GF-D8 (cell line): ENCODE data around the gene SORCS2.

Experiments
- DNase-seq: peaks from one replicate; lab custom pipeline; 2025; lab: John Stamatoyannopoulos, UW

The SORCS2 gene

DNA sequence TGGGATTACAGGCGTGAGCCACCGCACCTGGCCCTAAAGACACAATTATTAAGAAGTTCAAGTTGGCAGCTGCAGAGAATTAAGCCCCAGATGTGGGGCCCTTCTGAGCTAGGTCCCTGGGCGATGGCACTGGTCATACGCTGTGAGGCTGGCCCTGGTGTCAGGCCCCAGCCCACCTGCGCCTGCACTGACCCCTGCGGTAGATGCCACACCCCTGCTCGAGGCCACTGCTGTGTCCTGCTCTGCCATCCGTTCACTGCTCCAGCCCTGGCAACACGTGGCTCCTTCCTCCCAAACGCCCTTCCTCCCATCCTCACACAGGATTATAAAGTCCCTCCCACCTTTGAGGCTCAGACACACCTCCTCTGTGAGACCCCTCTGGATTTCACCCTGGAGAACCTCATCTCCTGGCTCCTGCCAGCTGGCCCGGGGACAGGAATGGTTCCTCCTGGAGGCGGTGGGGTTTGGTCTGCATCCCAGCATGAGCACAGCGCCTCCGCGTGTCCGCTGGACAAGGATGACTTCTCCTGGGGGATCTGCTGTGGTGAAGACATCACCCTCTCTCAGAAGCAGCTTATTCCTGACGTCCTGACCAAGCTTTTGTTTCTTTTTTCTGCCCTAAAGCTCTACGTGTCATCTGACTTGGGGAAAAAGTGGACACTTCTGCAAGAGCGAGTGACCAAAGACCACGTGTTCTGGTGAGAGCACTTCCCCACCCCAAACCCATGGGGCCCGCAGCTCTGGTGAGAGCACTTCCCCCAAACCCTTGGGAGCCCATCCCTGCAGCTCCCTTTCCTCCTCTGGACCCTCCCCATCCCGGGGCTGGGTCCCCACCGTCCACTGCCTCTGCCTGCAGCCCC, 461.4 kb downstream of the SORCS2 start:
- no peak for DNase-seq

DNA sequence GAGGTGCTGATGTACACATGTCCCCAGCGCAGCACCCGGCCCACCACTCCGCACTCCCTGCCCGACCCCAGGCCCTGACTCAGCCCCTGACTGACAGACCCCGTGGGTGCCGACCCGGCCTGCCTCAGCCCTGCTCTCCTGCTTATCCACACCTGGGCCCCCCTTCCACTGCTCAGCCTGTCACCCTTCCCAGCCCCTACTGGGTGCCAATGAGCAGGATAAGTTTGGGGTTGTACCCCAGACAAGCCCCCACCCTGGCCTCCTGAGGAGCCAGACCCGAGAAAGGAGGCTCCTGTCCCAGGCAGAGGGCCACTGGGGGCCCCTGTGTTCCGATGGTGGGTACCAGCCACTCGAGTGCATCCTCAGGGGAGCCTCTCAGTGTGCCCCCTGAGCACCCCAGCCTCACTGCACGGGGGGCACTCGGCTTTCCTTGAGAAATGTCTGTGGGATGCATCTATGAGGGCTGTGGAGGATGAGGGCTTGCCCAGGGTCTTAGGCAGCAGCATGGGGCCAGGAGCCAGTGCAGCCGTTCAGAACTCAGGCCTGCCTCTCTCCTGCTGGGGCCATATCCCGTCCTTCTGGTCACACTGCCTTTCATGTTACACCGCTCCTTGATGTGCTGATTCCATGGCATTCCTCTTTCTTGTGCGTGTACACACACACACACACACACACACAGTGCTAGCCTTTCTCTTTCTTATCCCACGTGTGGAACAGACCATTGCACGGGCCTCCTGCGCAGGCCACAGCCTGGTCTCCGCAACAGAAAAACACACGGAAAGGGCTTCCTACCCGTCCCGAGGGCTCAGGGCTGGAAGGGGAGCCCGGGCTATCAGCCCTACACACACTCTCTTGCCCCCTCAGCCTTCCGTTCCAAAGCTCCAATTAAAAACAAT, 462.5 kb downstream of the SORCS2 start:
- DNase-seq, result no peak

DNA sequence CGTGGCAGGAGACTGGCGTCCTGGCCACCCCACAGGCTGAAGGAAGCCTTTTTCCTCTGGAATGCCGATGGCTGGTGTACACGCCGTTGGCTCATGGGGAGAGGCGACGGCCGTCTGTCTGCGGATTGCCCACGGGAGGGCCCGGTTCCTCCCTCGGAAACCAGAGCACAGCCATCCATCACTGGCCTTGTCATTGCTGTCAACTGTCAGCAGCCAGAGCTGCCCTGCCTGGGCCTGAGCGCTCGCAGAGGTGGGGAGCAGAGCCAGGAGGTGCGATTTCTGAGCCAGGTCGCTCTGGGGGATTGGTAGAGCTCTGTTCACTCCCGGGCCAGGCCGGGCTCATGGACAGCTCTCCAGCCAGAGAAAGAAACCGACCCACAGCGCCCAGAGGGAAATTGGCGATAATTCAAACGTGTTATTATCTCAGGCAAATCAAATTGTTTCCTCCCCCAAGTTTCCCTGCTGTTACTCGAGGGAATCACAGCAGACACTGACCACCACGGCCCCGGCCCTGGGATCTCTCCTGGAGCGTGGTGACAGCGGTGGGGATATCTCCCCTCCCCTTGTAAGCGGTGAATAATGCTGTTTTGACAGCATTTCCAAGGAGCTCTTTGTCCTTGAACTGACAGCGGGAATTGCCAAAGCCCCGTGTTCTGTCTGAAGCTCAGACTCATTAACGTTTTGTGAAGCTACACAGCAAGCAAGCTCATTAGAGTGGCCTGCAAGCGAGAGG, 463.3 kb downstream of the SORCS2 start:
- no peak for DNase-seq

DNA sequence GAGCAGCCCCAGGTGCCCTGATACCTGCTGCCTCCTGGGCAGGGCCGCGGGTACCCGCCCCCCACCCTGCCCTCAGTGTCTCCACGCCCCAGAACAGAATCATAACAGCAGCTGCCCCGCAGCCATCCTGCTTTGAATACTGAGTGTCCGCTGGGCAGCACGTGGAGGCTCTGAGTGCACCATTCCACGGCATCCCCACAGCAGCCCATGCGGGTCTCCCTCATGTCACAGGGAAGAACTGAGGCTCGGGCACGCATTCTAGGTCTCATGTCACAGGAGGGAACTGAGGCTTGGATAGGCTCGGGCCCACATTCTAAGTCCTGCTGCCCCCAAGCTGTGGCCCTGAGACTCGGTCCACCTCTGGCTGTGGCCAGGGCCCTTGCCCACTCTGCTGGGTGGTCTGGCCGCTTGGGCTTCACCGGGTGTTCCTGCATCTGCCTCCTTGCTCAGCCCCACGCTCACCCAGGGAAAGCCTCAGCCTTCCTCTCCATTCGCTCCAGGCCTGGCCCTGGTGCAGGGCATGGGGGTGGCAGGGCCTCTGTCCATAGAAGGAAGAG, 464.0 kb downstream of the SORCS2 start:
- no peak for DNase-seq

DNA sequence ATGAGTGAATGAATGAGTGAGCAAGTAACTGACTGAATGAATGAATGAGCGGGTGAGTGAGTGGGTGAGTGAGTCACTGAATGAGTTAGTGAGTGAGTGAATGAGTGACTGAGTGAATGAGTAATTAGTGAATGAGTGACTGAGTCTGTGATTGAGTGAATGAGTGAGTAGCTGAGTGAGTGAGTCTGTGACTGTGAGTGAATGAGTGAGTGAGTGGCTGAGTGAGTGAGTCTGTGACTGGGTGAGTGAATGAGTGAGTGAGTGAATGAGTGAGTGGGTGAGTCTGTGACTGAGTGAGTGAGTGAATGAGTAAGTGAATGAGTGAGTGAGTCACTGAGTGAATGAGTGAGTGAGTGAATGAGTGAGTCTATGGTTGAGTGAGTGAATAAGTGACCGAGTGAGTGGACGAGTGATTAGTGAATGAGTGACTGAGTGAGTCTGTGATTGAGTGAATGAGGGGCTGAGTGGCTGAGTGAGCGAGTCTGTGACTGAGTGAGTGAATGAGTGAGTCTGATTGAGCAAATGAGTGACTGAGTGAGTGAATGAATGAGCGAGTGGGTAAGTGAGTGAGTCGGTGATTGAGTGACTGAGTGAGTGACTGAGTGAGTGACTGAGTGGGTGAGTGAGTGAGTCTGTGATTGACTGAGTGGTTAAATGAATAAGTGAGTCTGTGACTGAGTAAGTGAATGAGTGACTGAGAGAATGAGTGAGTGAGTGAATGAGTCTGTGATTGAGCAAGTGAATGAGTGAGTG, 465.4 kb downstream of the SORCS2 start:
- DNase-seq, result no peak

DNA sequence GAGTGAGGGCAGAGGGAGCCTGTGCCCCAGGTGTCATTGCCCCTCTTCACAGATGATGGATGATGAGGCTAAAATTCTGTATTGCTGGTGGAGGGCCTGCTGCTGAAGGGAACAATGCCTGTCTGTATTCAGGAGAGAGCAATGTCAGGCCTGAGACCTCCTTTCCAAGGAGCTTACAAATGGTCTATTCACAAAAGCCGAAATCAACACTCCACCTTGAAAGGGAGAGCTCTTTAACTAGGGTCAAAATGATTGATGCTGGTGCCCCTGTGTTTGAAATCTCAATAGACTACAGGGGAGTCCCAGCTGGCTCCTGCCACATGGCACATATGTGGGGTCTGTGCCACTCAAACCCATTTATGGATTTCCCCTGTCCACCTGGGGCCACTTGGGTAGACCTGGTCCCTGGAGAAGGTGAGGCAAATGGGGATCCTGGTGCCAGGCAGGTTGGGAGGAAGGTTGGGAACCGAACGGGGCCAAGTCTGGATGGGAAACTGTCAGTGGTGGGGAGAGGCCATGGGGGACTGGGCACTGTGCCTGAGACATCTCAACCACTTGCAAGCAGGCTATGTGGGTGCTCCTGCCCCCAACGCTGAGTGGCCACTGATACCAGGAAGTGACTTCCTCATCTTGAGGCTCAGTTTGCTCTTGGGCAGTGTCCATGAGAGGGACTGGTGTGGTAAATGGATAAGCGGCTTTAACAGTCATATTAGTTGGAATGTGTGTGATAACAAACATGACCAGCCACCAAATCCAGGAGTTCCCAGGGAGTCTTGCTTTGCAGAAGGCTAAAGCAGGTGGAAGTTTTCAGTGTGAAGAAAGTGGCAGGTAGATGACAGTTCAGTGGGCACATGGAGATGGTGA, 466.2 kb downstream of the SORCS2 start:
- no peak for DNase-seq

DNA sequence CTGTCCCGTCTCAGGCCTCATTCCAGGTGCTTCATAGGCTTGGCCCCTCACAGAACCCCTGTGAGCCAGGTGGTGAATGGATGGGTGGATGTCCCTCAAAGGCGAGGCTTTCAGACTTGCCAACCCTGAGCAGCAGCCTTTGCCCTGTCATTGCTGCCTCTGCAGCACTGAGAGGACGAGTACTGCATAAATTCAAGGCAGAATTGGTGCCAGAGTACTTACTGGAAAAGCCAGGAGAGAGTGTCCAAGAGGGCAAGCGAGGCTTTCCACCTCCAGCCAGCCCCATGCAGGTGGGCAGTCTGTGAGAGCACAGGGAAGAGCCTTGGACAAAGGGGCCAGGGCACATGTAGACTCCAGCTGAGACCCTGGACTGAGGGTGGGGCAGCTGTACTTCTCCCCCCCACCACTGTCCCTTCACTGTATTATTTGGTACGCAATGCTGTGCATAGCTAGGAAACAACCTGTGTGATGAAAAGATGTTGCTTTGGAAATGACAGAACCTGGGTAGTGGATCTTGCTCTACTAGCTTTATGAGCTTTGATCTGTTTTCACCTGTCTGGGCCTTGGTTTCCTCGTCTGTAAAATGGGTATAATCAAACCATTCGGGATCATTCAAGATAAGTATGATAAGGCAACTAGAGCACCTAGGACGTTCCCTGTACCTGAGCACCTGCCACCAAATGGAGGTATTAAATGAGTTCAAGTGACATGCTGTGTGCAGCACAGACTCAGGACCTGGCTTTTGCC, 467.3 kb downstream of the SORCS2 start:
- no peak for DNase-seq

DNA sequence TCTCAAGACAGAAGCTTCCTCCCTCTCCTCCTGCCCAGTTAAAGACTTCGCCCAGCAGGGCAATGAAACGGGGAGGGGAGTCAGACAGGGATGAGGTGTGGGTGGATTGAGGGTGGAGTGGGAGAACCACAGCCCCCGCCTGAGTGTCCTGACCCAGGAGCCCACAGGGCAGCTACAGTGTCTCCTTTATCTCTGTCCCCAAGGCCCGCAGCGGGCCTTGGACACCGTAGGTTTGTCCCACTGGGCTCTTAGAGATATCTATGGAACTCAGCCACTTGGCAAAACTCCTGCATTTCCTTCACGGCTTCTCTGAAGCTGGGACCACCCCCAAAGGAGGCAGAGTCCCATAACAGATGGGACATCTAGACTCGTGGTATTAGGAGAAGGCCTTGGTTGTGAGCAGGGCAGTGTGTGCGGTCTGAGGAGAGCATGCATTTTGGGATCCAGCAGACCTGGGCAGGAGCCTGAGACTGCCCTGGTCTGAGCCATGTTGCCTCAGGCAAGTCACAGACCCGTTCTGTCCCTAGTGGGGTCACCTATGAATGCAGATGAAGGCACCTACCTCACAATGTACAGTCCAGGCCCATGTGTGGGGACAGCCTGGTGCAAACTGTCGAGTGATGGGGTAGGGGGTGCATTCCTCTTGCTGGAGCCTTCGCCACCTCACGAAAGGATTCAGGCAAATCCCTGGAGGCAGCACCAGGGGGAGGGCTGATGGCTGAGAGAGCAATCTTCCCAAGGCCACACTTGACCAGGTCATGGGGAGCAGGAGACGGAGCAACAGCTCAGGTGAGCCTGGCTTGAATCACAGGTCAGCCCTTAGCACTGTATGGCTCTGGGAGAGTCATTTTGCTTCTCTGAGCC, 468.1 kb downstream of the SORCS2 start:
- no peak for DNase-seq

DNA sequence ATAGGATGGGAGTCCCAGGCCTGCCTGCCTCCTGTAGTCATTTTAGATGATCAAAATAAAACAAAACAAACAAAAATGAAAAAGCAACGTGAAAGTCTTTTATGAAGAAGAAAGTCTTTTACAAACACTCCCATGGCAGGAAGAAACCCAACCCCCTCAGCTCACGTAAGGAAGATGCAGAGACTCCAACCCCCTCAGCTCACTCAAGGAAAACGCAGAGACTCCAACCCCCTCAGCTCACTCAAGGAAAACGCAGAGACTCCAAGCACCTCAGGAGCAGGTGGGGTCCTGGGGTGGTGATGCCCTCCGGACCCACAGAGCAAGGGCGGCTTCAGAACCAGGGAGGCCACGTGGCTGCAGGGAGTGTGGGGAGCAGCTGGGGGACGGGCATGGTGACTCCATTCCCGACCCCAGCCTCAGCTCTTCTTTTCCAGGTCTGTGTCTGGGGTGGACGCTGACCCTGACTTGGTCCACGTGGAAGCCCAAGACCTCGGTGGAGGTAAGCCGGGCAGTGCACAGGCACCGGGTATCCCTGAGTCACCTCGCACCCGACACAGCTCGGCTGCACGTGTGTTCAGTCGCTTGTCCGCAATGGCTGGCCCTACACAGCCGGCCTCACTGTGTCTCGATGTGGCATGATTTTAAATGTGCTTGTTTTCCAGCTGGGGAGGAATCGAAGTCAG, 468.9 kb downstream of the SORCS2 start:
- no peak for DNase-seq

DNA sequence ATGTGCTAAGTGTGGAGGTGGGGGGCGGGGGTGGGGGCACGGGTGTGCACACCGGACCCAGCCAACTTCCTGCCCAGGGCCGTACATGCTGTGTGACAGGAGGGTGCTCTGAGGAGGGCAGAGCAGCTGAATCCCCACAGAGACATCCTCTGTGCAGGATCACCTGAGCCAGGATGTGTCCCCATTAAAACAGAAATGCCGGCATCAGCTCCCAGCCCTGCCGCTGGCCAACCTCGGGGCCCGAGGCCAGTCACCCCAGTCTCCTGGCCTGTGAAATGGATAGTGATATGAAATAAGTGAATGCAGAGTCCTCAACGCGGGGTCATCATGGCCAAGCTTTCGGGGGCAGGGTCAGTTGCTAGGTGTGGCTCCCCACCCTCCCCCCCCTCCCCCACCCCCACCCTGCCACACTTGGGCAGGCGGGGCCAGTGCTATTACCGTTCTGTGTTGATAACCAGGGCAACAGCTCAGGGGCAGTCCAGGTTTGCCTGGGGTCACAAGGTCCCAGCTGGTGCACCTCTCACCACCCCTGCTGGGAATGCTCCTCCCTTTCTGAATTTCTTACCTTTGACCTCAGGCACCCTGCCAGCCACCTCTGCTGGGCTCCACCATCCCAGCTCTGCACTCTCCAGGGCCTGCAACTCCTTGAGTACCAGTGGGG, 469.6 kb downstream of the SORCS2 start:
- DNase-seq, result no peak

DNA sequence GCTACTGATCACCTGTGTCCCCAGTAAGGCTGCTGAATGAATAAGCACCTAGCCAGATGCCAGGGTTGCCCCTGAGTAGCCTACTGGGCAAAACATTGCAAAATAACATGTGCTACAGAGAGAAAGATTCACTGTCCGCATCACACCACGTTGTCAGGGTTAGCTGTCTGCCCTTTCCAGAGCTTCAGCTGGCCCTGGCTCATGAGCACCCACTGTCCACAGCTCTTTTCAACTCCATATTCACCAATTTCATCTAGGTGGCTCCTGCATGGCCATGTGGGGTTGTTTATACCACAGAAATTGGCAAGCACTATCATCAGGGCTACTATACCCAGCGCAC, 470.1 kb downstream of the SORCS2 start:
- no peak for DNase-seq

DNA sequence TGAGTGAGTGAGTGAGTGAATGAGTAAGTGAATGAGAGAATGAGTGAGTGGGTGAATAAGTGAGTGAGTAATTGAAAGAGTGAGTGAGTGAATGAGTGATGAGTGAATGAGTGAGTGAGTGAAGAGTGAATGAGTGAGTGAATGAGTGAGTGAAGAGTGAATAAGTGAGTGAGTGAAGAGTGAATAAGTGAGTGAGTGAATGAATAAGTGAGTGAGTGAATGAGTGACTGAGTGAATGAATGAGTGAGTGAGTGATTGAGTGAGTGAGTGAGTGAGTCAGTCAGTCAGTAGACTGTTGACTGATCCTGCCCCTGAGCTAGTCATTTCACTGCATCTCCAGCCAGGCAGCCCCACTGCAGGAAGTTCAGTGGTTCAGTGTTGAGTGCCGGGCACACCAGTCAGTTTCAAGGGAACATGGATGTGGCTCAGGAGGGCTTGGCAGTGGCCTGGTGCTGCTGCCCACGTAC, 470.8 kb downstream of the SORCS2 start:
- DNase-seq, result no peak

DNA sequence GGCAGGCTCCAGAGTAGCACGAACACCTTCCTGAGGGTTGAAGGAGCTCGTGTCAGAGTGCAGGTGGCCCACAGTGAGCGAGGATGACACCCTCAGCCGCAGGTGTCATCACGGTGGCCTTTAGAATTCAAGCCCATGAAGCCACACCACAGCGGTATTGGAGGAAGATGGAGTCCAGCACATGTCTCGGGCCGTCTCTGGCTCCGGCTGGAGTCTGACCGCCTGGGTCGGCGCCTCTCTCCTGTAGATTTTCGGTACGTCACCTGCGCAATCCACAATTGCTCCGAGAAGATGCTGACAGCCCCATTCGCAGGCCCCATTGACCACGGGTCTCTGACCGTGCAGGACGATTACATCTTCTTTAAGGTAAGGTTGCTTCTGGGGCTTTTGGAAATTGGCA, 471.8 kb downstream of the SORCS2 start:
- no peak for DNase-seq

DNA sequence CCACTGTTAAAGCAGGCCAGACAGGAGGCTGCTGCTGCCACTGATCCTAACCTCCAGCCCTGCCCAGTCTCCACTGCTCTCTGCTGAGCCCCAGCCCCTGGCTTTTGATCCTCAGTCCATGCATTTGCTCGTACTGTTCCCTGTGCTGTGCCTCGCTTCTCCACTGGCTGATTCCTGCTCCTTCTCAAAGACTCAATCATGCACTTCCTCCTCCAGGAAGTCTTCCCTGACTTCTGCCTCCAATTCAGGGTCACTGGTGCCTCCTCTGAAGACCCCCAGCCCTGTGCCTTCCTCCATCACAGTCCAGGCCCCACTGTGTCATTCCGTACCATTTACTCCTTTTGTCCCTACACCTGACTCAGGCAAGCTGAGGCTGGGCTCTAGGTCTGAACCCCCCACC, 473.0 kb downstream of the SORCS2 start:
- no peak for DNase-seq

DNA sequence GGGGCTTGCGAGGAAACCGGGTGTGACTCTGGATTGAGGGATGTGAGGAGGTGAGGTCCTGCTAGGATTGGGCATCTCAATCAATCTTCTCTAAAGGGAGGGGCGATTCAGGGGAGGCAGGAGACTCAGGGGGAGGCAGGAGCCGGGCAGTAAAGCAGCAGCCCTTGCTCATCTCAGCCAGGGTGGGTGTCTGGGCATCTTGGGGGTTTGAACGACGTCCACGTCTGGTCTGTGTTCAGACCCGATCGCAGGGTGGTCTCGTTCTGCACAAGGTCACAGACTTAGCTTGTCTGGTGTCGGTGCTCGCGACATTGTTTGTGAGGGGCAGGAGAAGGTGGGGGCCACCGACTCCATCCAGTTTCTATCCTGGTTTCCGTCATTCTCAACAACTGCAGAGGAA, 473.7 kb downstream of the SORCS2 start:
- no peak for DNase-seq

DNA sequence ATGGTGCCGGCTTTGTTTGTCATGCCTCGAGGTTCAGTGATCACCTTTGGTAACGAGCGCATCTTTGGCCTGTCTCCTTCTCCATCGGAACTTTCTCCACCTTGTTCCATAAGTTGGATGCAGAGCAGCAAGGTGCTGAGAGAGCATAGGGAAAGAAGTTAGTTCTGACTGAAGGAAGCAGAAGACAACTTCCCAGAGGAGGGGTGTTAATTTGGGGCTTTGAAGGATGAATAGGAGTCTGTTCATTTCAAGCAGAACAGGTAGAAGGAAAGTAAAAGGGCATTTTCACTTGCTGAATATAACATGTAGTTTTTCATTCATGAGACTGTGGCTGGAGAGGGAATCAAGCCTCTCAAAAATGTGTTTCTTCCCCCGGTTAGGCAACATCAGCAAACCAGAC, 474.4 kb downstream of the SORCS2 start:
- DNase-seq, result no peak

DNA sequence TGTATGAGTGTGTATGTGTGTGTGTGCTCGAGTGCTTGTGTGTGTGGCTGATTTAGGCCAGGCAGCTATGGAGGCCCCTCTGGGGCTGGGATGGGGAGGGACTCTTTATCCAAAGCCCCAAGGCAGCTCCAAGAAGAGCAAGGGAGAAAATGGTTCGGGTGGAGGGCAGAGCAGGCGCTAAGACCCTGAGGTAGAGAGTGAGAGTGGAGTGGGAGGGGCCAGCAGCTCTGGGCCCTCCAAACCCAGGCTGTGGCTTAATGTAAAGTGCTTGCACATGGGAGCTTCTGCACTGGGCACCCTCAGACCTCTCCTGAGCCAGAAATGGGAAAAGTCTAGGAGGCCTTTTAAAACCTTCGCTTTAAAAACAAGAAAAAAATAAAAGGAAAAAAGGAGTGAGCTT, 475.9 kb downstream of the SORCS2 start:
- DNase-seq, result no peak

DNA sequence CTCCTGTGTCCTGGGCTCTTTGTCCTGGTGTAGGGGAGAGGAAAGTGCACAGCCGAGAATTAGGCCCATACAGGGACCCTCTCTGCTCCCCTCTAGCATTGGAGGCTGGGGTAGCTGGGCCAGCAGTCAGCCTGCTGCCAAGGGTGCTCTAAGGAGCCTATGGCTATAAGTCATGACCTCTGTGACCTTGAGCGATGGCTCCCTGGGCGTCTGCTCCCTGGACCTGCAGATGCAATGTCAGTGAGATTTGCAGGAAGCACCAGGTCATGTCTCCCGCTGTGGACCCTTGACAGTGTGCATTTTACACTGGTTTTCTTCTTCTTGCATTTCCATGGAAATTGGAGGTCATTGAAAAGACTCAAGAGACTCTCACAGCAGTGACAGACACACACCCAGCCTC, 476.5 kb downstream of the SORCS2 start:
- DNase-seq, result no peak
